H9 (cell line): ENCODE results near the gene POLR2L. TPM values are rescaled to one million over a fixed set of nuclear protein-coding genes. Genes with fewer than 3 reads are reported as not detected.

Experiments used
- DNase-seq: peaks from one replicate; pipeline ENCODE4 v3.0.0-alpha.2; 2017
- H2AFZ ChIP-seq: one replicate; pipeline ENCODE4 v1.6.1; 2013; ENCODE audit warnings: mild to moderate bottlenecking, low read length, control low read depth, moderate library complexity
- H2AK5ac ChIP-seq: 2 replicates; pipeline ENCODE4 v1.6.1; 2013; ENCODE audit warnings: low read length, control low read depth, mixed read lengths; ENCODE audit not compliant: insufficient read length
- H2BK120ac ChIP-seq: one replicate; pipeline ENCODE4 v1.6.1; 2013; ENCODE audit warnings: low read depth, mild to moderate bottlenecking, low read length, control low read depth, inconsistent platforms; ENCODE audit not compliant: poor library complexity, severe bottlenecking
- H2BK12ac ChIP-seq: 2 replicates; pipeline ENCODE4 v1.6.1; 2013; ENCODE audit warnings: low read length, control low read depth, mixed read lengths, low read depth; ENCODE audit not compliant: insufficient read length
- H2BK15ac ChIP-seq: 2 replicates; pipeline ENCODE4 v1.6.1; 2013; ENCODE audit warnings: low read depth, low read length, control low read depth
- H2BK20ac ChIP-seq: one replicate; pipeline ENCODE4 v1.6.1; 2013; ENCODE audit warnings: low read depth, mild to moderate bottlenecking, low read length, control low read depth, inconsistent platforms; ENCODE audit not compliant: poor library complexity, severe bottlenecking
- H2BK5ac ChIP-seq: 2 replicates; pipeline ENCODE4 v1.6.1; 2013; ENCODE audit warnings: low read length, control low read depth, mixed read lengths; ENCODE audit not compliant: insufficient read length
- H3K14ac ChIP-seq: 2 replicates; pipeline ENCODE4 v1.6.1; 2013; ENCODE audit warnings: low read length, control low read depth; ENCODE audit not compliant: insufficient read depth
- H3K18ac ChIP-seq: 2 replicates; pipeline ENCODE4 v1.6.1; 2013; ENCODE audit warnings: low read depth, mild to moderate bottlenecking, mixed read lengths, low read length, control low read depth; ENCODE audit not compliant: insufficient read length
- H3K23ac ChIP-seq: 2 replicates; pipeline ENCODE4 v1.6.1; 2013; ENCODE audit warnings: low read length, control low read depth, mixed read lengths, low read depth; ENCODE audit not compliant: insufficient read length
- H3K23me2 ChIP-seq: 2 replicates; pipeline ENCODE4 v1.6.1; 2013; ENCODE audit warnings: low read depth, mild to moderate bottlenecking, mixed read lengths, low read length, control low read depth; ENCODE audit not compliant: insufficient read length, poor library complexity, severe bottlenecking
- H3K27ac ChIP-seq: 2 replicates; pipeline ENCODE4 v1.5.1; 2013; ENCODE audit warnings: low read length, control low read depth, mixed read lengths, low read depth; ENCODE audit not compliant: insufficient read length
- H3K27me3 ChIP-seq: 2 replicates; pipeline ENCODE4 v1.6.1; 2013; ENCODE audit warnings: low read length, control low read depth, inconsistent platforms; ENCODE audit not compliant: insufficient read depth
- H3K4ac ChIP-seq: 2 replicates; pipeline ENCODE4 v1.6.1; 2013; ENCODE audit warnings: low read depth, mild to moderate bottlenecking, control low read depth, inconsistent platforms, low read length, moderate library complexity
- H3K4me1 ChIP-seq: 2 replicates; pipeline ENCODE4 v1.6.1; 2013; ENCODE audit warnings: low read length, control low read depth, inconsistent platforms; ENCODE audit not compliant: insufficient read depth
- H3K4me2 ChIP-seq: 2 replicates; pipeline ENCODE4 v1.6.1; 2013; ENCODE audit warnings: low read length, control low read depth, mixed read lengths; ENCODE audit not compliant: insufficient read length, insufficient read depth
- H3K56ac ChIP-seq: 2 replicates; pipeline ENCODE4 v1.6.1; 2013; ENCODE audit warnings: low read depth, mild to moderate bottlenecking, mixed read lengths, low read length, control low read depth; ENCODE audit not compliant: insufficient read length
- H3K79me1 ChIP-seq: 2 replicates; pipeline ENCODE4 v1.6.1; 2013; ENCODE audit warnings: low read depth, mild to moderate bottlenecking, moderate library complexity, low read length, control low read depth, inconsistent platforms; ENCODE audit not compliant: insufficient read depth, poor library complexity, severe bottlenecking
- H3K79me2 ChIP-seq: 2 replicates; pipeline ENCODE4 v1.6.1; 2013; ENCODE audit warnings: low read length, control low read depth, inconsistent platforms; ENCODE audit not compliant: insufficient read depth
- H3K9ac ChIP-seq: 2 replicates; pipeline ENCODE4 v1.6.1; 2013; ENCODE audit warnings: low read length, control low read depth, mixed read lengths; ENCODE audit not compliant: insufficient read length; ENCODE audit errors: extremely low read depth
- H3K9me3 ChIP-seq: one replicate; pipeline ENCODE4 v1.6.1; 2013; ENCODE audit warnings: low read depth, low read length, inconsistent platforms; ENCODE audit not compliant: control insufficient read depth
- H3T11ph ChIP-seq: one replicate; pipeline ENCODE4 v1.6.1; 2013; ENCODE audit warnings: mild to moderate bottlenecking, low read length, control low read depth, inconsistent platforms
- H4K20me1 ChIP-seq: one replicate; pipeline ENCODE4 v1.6.1; 2013; ENCODE audit not compliant: control insufficient read depth, insufficient read length, insufficient read depth
- H4K5ac ChIP-seq: 2 replicates; pipeline ENCODE4 v1.6.1; 2013; ENCODE audit warnings: low read depth, mild to moderate bottlenecking, mixed read lengths, low read length, control low read depth; ENCODE audit not compliant: insufficient read length
- H4K8ac ChIP-seq: replicated peaks from 2 replicates; pipeline ENCODE4 v1.6.1; 2013; ENCODE audit warnings: low read length, control low read depth, mixed read lengths, low read depth; ENCODE audit not compliant: insufficient read length
- H4K91ac ChIP-seq: 2 replicates; pipeline ENCODE4 v1.6.1; 2013; ENCODE audit warnings: low read depth, mild to moderate bottlenecking, moderate library complexity, mixed read lengths, low read length, control low read depth; ENCODE audit not compliant: insufficient read length
- H3K27ac Mint-ChIP-seq, 3 experiments: 2 replicates in 2 of 3; 3 replicates in 1 of 3; pipeline ENCODE4 v1.8.0; 2020 to 2021; ENCODE audit warnings: mixed read lengths in 3 of 3, mild to moderate bottlenecking in 1 of 3, moderate library complexity in 1 of 3
- H3K27me3 Mint-ChIP-seq: 2 replicates; pipeline ENCODE4 v1.8.0; 2021; ENCODE audit warnings: low read depth, mild to moderate bottlenecking, moderate library complexity, mixed read lengths
- H3K36me3 Mint-ChIP-seq, 3 experiments: 2 replicates in 2 of 3; 3 replicates in 1 of 3; pipeline ENCODE4 v1.8.0; 2020 to 2021; ENCODE audit warnings: low read depth in 3 of 3, mixed read lengths in 3 of 3; ENCODE audit not compliant: insufficient read depth in 1 of 3
- H3K4me1 Mint-ChIP-seq, 2 experiments: 2 replicates each; pipeline ENCODE4 v1.8.0; 2020; ENCODE audit warnings: mixed read lengths in 2 of 2
- H3K4me3 Mint-ChIP-seq, 2 experiments: 2 replicates in 1 of 2; 3 replicates in 1 of 2; pipeline ENCODE4 v1.8.0; 2020 to 2021; ENCODE audit warnings: mild to moderate bottlenecking in 2 of 2, mixed read lengths in 2 of 2, moderate library complexity in 1 of 2
- H3K9me3 Mint-ChIP-seq, 2 experiments: 2 replicates in 1 of 2; 3 replicates in 1 of 2; pipeline ENCODE4 v1.8.0; 2020; ENCODE audit warnings: mild to moderate bottlenecking in 2 of 2, mixed read lengths in 2 of 2, moderate library complexity in 1 of 2
- CTCF ChIP-seq: fragments of 200-600 bp; sonication (generic); conservative IDR thresholded peaks from 3 replicates; pipeline ENCODE4 v1.8.0; 2021; ENCODE audit warnings: antibody characterized with exemption, mild to moderate bottlenecking
- WGBS: extraction: QIAGEN DNeasy Blood & Tissue Kit; methylation state at CpG from one replicate; pipeline ENCODE4 v1.1.7; 2013; ENCODE audit warnings: missing lambda C conversion rate, low lambda C conversion rate, mixed read lengths; ENCODE audit not compliant: insufficient read length; ENCODE audit errors: extremely low coverage; 5-methylcytosine and 5-hydroxymethylcytosine counted together
- total RNA-seq: library from RNA; stranded (reverse); gene quantifications from 2 replicates; pipeline ENCODE4 v1.2.1, GENCODE V29; 2021

The POLR2L gene
- total RNA-seq, 1 experiment from 2014 or later = 135 TPM

DNA sequence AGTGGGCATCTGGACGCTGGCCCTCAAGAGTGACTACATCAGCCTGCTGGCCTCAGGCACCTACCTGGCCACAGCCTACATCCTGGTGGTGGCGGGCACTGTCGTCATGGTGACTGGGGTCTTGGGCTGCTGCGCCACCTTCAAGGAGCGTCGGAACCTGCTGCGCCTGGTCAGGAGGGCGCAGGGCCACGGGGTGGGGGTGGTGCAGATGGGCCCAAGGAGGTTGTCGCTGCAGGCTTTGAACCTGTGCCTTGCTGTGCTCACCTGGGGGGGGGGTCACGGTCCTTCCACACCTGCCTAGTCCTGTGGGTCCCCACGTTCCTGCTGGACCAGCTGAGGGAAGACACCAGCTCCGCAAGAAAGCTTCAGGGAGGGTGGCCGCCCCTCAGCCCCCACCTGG, 6.1 kb downstream of the POLR2L start:
- Mint-ChIP-seq H3K4me1 (peaks cover 23 to 37% of the 10 kb centered on the region in 2 experiments), H3K27me3 (peaks cover 12% of the 10 kb centered on the region), H3K27ac (no peak overlapping the region; a peak in 1 of 7 replicates), H3K9me3 (no peaks in the 10 kb centered on the region), H3K4me3 (no peak overlapping the region), H3K36me3 (peaks cover 10 to 54% (median 44%) of the 10 kb centered on the region in 3 experiments; a peak in 6 of 7 replicates)
- no peak overlapping the region for H2BK120ac ChIP-seq
- DNase-seq = no peak
- no peak overlapping the region for H3K18ac ChIP-seq
- no peak overlapping the region for H3T11ph ChIP-seq
- H4K20me1 ChIP-seq = no peaks in the 10 kb centered on the region
- H2BK15ac ChIP-seq = no peak overlapping the region
- no peak overlapping the region for H3K4me2 ChIP-seq
- peaks cover 4% of the 10 kb centered on the region; the same call in 1 of the 2 replicates for H3K27me3 ChIP-seq
- H3K23me2 ChIP-seq = peaks cover 8% of the 10 kb centered on the region
- H2BK12ac ChIP-seq = no peak overlapping the region
- no peak overlapping the region for H3K4ac ChIP-seq
- no peak for TF ChIP-seq CTCF
- H2BK5ac ChIP-seq = no peak overlapping the region
- no peak overlapping the region for H3K56ac ChIP-seq
- H3K79me1 ChIP-seq = no peaks in the 10 kb centered on the region
- H4K8ac ChIP-seq = no peak overlapping the region
- no peak overlapping the region for H3K14ac ChIP-seq
- H3K23ac ChIP-seq = no peak overlapping the region
- H3K9ac ChIP-seq = no peak overlapping the region
- H4K91ac ChIP-seq = no peak overlapping the region
- no peak overlapping the region for H2BK20ac ChIP-seq
- no peaks in the 10 kb centered on the region; the same call in 1 of the 2 replicates for H3K79me2 ChIP-seq
- no peak overlapping the region for H2AFZ ChIP-seq
- H4K5ac ChIP-seq = no peak overlapping the region
- no peak overlapping the region for H2AK5ac ChIP-seq
- H3K4me1 ChIP-seq = no peaks in the 10 kb centered on the region; the same call in 1 of the 2 replicates
- no peaks in the 10 kb centered on the region for H3K9me3 ChIP-seq
- WGBS = no CpG with 5 or more reads among the region's 14 CpGs
- no peak overlapping the region for H3K27ac ChIP-seq
